Astrocyte of the cerebellum (primary cell): ENCODE data around the gene EIPR1.

Source experiments
- DNase-seq: peaks from one replicate; pipeline ENCODE4 v3.0.0-alpha.2; 2011; ENCODE audit warnings: low read depth
- H3K4me3 ChIP-seq: 2 replicates; pipeline ENCODE4 v1.5.1; 2011; ENCODE audit warnings: mild to moderate bottlenecking, low read depth, low read length, moderate library complexity
- in situ Hi-C: cut with HindIII; loops from 2 replicates; pipeline ENCODE4 v1.10.0; 2017; ENCODE audit warnings: low sequenced_read_pairs
- TF ChIP-seq, protein P1 (sequence below): IDR thresholded peaks from 2 replicates; pipeline ENCODE4 v1.5.1; 2012; ENCODE audit warnings: low read length, low read depth, moderate library complexity, mild to moderate bottlenecking; ENCODE audit errors: missing control alignments

The EIPR1 gene

GRCh38 chr2:3263487-3263886 lies 114.1 kb downstream of the EIPR1 start:
- H3K4me3 ChIP-seq, result no peak overlapping the region
- no peak for DNase-seq
- TF ChIP-seq, protein P1, sequence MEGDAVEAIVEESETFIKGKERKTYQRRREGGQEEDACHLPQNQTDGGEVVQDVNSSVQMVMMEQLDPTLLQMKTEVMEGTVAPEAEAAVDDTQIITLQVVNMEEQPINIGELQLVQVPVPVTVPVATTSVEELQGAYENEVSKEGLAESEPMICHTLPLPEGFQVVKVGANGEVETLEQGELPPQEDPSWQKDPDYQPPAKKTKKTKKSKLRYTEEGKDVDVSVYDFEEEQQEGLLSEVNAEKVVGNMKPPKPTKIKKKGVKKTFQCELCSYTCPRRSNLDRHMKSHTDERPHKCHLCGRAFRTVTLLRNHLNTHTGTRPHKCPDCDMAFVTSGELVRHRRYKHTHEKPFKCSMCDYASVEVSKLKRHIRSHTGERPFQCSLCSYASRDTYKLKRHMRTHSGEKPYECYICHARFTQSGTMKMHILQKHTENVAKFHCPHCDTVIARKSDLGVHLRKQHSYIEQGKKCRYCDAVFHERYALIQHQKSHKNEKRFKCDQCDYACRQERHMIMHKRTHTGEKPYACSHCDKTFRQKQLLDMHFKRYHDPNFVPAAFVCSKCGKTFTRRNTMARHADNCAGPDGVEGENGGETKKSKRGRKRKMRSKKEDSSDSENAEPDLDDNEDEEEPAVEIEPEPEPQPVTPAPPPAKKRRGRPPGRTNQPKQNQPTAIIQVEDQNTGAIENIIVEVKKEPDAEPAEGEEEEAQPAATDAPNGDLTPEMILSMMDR, result no peak
- in situ Hi-C loops, result no loop called here

DNA sequence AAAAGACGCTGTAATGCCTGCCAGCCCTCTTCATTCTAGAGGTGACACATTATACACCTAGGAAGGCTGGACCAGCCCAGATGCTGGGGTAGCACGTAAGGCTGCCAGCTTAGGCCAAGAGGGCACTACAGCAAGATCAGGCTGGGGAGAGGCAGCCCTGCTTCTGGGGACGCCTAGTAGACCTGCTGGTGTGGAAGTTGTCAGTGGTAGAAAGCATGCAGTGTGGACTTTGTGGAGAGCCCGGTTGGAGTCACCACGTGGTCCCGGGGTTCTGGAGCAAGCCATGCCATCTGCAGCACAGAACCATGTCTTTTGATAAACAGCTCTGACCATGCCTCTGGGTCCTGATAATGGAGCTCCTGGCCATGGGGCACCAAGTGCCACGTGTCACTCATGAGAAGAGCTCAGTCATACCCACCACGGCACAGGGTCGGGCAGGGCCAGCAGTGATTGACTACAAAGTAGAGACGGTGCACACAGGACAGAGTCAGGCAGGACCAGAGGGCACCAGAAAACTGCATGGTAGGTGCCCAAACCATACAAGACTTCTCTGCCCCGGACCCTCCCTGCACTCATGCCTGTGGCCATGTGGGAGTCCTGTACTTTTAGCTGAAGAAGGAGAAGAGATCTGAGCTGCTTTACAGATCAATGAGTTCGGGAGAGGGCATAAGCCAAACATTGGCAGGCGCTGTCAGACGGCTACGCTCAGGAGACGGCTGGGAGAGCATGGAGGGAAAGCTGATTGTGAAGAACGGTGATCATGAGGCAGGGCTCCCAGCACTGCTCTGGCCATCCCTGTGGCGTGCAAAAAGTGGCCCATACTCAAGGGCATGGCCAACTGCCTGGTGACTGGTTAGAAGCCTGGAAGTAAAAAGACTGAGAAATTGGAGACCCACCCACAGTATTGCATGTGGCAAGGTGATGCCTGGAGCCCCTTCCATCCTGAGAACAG lies 114.9 kb downstream of the EIPR1 start:
- TF ChIP-seq, protein P1, result no peak
- DNase-seq, result no peak
- in situ Hi-C loops, result no loop called here
- H3K4me3 ChIP-seq, result no peak overlapping the region

- in situ Hi-C loops, result no loop called here
- no peak for DNase-seq
- no peak overlapping the region for H3K4me3 ChIP-seq
- TF ChIP-seq, protein P1, result no peak
These were observed 116.1 kb downstream of the EIPR1 start for GRCh38 chr2:3261511-3261910.

DNA sequence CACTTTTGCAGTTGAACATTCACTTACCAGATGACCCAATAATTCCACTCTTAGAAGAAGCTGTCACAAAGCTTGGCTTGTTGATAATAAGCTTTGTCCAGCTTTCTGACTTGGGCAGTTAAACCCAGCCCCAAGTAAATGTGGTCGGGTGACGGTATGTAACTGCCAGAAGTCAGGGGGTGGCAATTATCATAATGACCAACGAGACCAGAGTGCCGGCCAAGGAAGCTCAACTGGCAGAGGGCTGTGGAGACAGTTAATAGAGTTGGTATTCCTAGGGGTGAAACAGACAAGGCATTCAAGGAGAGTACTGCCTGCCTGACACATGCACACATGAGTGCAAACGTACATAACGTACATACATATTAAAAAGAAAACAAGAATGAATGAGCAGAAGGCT lies 116.7 kb downstream of the EIPR1 start:
- TF ChIP-seq, protein P1, result no peak
- H3K4me3 ChIP-seq, result no peak overlapping the region
- DNase-seq, result no peak
- in situ Hi-C loops, result no loop called here

DNA sequence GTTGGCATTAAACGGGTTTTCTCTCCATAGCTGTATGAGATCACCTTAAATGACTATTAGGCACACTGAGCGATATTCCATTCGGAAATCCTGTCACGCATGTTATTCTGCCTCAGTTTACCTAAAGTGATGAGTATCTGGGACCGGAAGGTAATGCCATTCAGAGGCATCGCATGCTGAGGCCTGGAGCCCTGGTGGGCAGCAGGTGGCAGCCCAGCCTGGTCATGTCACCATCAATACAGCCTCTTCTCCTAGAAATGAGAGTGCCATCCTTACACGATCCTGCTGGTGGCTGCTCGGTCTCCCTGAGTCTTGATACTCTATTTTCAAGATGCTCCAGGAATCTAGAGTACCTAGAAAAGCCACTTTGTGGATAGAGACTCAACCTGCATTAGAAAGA lies 119.8 kb downstream of the EIPR1 start:
- TF ChIP-seq, protein P1, result no peak
- in situ Hi-C loops, result no loop called here
- no peak for DNase-seq
- no peak overlapping the region for H3K4me3 ChIP-seq

GRCh38 chr2:3257166-3257565 lies 120.5 kb downstream of the EIPR1 start:
- TF ChIP-seq, protein P1, result no peak
- peak; percentile 18 for DNase-seq
- in situ Hi-C loops, result no loop called here
- peak overlapping the region; percentile 13 for H3K4me3 ChIP-seq
